Coronary artery (tissue), 2 donors: ENCODE data around the gene MED8.
A peak's percentile ranks its signal among the peaks of the same experiment; 100 is the strongest.

ENCODE experiments used
- DNase-seq: peaks from one replicate; pipeline ENCODE4 v3.0.0-alpha.2; 2017; ENCODE audit warnings: low spot score
- H3K27ac ChIP-seq, 2 donors: fragments of 200-600 bp; sonication (generic); one replicate each; pipeline ENCODE4 v1.5.1; 2016 to 2019
- H3K4me3 ChIP-seq: fragments of 200-600 bp; sonication (generic); 2 replicates; pipeline ENCODE4 v1.5.1; 2016; ENCODE audit warnings: mild to moderate bottlenecking, moderate library complexity
- TF ChIP-seq, protein P1 (sequence below): fragments of 200-600 bp; sonication (generic); IDR thresholded peaks from one replicate; pipeline ENCODE4 v1.5.1; 2019; ENCODE audit warnings: antibody characterized with exemption

MED8 gene

DNA sequence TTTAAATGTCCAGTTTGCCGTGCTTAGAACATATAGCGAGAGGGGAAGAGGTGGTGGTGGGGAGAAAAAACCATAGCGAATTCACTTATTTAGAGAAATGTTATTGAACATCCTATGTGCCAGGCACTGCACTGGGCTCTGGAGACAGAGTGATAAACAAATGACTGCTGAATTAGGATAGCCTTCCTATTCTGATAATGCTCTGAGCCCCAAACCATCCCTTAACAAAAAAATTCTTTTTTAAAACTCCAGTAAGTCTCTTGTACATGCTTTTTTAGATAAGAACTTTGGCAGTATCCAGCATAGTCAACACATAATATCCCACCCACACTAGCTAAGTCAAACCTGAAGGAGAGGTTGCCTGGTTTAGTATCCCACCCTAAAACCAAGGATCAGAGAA, 8.6 kb upstream of the MED8 start:
- TF ChIP-seq, protein P1, sequence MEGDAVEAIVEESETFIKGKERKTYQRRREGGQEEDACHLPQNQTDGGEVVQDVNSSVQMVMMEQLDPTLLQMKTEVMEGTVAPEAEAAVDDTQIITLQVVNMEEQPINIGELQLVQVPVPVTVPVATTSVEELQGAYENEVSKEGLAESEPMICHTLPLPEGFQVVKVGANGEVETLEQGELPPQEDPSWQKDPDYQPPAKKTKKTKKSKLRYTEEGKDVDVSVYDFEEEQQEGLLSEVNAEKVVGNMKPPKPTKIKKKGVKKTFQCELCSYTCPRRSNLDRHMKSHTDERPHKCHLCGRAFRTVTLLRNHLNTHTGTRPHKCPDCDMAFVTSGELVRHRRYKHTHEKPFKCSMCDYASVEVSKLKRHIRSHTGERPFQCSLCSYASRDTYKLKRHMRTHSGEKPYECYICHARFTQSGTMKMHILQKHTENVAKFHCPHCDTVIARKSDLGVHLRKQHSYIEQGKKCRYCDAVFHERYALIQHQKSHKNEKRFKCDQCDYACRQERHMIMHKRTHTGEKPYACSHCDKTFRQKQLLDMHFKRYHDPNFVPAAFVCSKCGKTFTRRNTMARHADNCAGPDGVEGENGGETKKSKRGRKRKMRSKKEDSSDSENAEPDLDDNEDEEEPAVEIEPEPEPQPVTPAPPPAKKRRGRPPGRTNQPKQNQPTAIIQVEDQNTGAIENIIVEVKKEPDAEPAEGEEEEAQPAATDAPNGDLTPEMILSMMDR = no peak
- no peak for DNase-seq
- Histone ChIP-seq H3K27ac (no peak overlapping the region), H3K4me3 (no peak overlapping the region)

GRCh38 chr1:43396059-43396458, 6.5 kb upstream of the MED8 start:
- no peak for DNase-seq
- Histone ChIP-seq H3K27ac (no peak overlapping the region), H3K4me3 (no peak overlapping the region)
- TF ChIP-seq, protein P1 = no peak

- H3K4me3 ChIP-seq = no peak overlapping the region
- H3K27ac ChIP-seq = no peak overlapping the region
- DNase-seq = no peak
- TF ChIP-seq, protein P1 = no peak
Measured at GRCh38 chr1:43395523-43395922, 5.9 kb upstream of the MED8 start.

DNA sequence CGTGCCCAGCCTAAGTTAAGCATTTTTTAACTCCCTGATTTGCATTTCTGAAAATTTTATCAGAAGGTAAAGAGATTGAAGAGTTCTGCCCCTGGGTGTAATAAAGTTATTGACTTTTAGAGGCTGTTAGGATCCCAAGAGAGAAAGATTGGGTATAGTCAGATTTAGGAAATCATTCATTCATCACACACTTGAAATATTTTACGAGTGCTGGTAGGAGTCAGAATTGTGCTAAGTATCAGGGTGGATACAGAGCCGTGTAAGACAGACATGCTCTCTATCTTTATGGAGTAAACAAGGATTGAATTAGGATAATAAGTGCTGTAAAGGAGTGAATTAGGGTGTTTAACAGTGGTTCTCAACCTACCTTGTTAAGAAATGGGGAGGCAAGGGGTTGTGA, 3.1 kb upstream of the MED8 start:
- TF ChIP-seq, protein P1 = no peak
- Histone ChIP-seq H3K27ac (no peak overlapping the region), H3K4me3 (no peak overlapping the region)
- DNase-seq = no peak

- Histone ChIP-seq H3K27ac (peak overlapping the region; percentile 83 to 93), H3K4me3 (peak overlapping the region; percentile 91)
- DNase-seq = no peak
- TF ChIP-seq, protein P1 = no peak
Measured at GRCh38 chr1:43388613-43389012, 987 bp downstream of the MED8 start.

GRCh38 chr1:43387976-43388599, 1.5 kb downstream of the MED8 start:
- peak overlapping the region; percentile 91 for H3K4me3 ChIP-seq
- no peak for DNase-seq
- TF ChIP-seq, protein P1 = no peak
- no peak overlapping the region for H3K27ac ChIP-seq

DNA sequence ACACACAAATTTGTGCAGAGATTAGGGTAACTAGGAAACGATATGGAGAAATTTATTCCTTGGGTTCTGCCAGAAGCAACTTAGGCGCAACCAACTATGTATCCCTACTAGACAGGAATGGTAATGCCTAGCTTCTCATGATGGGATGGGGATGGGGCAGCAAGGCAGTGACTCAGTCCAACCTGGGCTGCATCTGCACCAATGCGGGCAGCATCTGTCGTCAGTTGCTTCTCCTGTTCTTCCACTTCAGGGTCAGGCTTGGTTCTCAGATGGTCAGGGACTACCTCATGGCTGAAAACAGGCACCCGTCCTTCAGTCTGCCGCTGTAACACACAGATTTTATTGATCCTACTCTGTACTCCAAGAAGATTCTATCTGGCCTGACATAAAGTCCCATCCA, 2.9 kb downstream of the MED8 start:
- TF ChIP-seq, protein P1 = no peak
- DNase-seq = no peak
- H3K27ac ChIP-seq = no peak overlapping the region
- H3K4me3 ChIP-seq = no peak overlapping the region
